Measurements from ENCODE around the gene CELF5.

The CELF5 gene

DNA sequence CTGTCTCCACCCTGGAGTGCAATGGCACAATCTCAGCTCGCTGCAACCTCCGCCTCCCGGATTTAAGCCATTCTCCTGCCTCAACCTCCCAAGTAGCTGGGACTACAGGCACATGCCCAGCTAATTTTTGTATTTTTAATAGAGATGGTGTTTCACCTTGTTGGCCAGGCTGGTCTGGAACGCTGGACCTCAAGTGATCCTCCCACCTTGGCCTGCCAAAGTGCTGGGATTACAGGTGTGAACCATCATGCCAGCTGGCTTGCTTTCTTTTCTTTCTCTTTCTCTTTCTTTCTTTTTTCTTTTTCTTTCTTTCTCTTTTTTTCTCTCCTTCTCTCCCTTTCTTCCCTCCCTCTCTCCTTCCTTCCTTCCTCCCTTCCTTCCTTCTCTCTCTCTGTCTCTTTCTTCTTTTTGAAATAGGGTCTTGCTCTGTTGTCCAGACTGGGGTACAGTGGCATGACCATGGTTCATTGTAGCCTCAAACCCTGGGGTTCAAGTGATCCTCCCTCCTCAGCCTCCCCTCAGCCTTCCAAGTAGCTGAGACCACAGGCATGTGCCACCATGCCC is 108.6 kb downstream of the CELF5 start (continued):
- TF ChIP-seq ZFP3 (tag by site-specific recombination; IDR thresholded peaks at IDR 0.05; ENCODE audit: low read depth), result no peak
- no peak for TF ChIP-seq WT1 (tag by site-specific recombination; IDR thresholded peaks at IDR 0.05)

DNA sequence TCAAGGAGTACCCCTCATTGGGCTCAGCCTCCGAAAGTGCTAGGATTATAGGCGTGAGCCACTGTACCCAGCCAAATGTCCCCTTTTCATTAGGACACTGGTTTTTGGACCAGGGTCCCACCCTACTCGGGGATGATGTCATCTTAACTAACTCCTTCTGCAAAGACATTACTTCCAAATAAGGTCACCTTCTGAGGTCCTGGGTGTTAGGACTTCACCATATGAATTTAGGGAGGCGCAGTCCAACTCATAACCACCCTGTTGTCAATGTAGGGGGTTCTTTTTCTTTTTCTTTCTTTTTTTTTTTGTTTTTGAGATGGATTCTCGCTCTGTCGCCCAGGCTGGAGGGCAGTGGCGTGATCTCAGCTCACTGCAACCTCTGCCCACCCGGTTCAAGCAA is 109.2 kb downstream of the CELF5 start:
- H3K36me3 ChIP-seq (ENCODE audit: control insufficient read depth in 2 of 2, insufficient read depth in 1 of 2, low read length in 2 of 2), result no peaks in the 10 kb centered on the region
- no peak overlapping the region for H3K4me3 ChIP-seq (ENCODE audit: low read depth, low read length)
- ChIA-PET CTCF (interaction anchor here (0.6 kb wide), 1 partner anchor 154 kb away, joined by 3 read pairs; no protein-coding TSS in a partner anchor), POLR2A (no interaction called here)
- no peaks in the 10 kb centered on the region for H3K9me3 ChIP-seq (ENCODE audit: control insufficient read depth, insufficient read depth, low read depth, low read length)
- no peaks in the 10 kb centered on the region for H3K4me1 ChIP-seq (ENCODE audit: control insufficient read depth, insufficient read depth, low read length)
- no peak overlapping the region for H3K27ac ChIP-seq (ENCODE audit: extremely low read depth, low read depth, low read length)
- peak; percentile 32 for TF ChIP-seq ZNF629 (tag by site-specific recombination; IDR thresholded peaks at IDR 0.05)
- no peak for TF ChIP-seq KLF7 (tag by site-specific recombination; IDR thresholded peaks at IDR 0.05; ENCODE audit: borderline replicate concordance)
- no peak for TF ChIP-seq RBAK (tag by site-specific recombination; IDR thresholded peaks at IDR 0.05)
- TF ChIP-seq, protein P1, sequence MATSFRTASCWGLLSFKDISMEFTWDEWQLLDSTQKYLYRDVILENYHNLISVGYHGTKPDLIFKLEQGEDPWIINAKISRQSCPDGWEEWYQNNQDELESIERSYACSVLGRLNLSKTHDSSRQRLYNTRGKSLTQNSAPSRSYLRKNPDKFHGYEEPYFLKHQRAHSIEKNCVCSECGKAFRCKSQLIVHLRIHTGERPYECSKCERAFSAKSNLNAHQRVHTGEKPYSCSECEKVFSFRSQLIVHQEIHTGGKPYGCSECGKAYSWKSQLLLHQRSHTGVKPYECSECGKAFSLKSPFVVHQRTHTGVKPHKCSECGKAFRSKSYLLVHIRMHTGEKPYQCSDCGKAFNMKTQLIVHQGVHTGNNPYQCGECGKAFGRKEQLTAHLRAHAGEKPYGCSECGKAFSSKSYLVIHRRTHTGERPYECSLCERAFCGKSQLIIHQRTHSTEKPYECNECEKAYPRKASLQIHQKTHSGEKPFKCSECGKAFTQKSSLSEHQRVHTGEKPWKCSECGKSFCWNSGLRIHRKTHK (tag by site-specific recombination; IDR thresholded peaks at IDR 0.05), result no peak
- TF ChIP-seq ZNF658 (tag by site-specific recombination; IDR thresholded peaks at IDR 0.05), result no peak
- TF ChIP-seq ZNF555 (tag by site-specific recombination; conservative IDR thresholded peaks at IDR 0.05), result no peak
- TF ChIP-seq EGR2 (tag by site-specific recombination; IDR thresholded peaks at IDR 0.05; ENCODE audit: low read depth), result no peak
- peak; percentile 71 for TF ChIP-seq ZNF10 (tag by site-specific recombination; IDR thresholded peaks at IDR 0.05)
- 0 out of 2 replicates have a peak, but pooled peaks have one; percentile 23 for TF ChIP-seq ZNF335 (tag by site-specific recombination; conservative IDR thresholded peaks at IDR 0.05)
- no peak for TF ChIP-seq ZNF211 (tag by site-specific recombination; IDR thresholded peaks at IDR 0.05; ENCODE audit: low read depth)
- TF ChIP-seq ZNF585B (tag by site-specific recombination; IDR thresholded peaks at IDR 0.05), result no peak
- TF ChIP-seq KLF1 (tag by site-specific recombination; IDR thresholded peaks at IDR 0.05), result peak; percentile 44
- TF ChIP-seq ZNF2 (tag by site-specific recombination; IDR thresholded peaks at IDR 0.05), result no peak
- no peak for TF ChIP-seq ZNF114 (tag by site-specific recombination; IDR thresholded peaks at IDR 0.05)
- TF ChIP-seq, protein P2, sequence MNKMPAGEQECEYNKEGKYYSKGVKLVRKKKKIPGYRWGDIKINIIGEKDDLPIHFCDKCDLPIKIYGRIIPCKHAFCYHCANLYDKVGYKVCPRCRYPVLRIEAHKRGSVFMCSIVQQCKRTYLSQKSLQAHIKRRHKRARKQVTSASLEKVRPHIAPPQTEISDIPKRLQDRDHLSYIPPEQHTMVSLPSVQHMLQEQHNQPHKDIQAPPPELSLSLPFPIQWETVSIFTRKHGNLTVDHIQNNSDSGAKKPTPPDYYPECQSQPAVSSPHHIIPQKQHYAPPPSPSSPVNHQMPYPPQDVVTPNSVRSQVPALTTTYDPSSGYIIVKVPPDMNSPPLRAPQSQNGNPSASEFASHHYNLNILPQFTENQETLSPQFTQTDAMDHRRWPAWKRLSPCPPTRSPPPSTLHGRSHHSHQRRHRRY (tag by site-specific recombination; IDR thresholded peaks at IDR 0.05), result no peak
- no peak for TF ChIP-seq ZNF792 (tag by site-specific recombination; IDR thresholded peaks at IDR 0.05)
- no peak for TF ChIP-seq ZNF48 (tag by site-specific recombination; IDR thresholded peaks at IDR 0.05)
- peak; percentile 29; the same call in 1 of the 2 replicates for TF ChIP-seq KLF8 (tag by site-specific recombination; IDR thresholded peaks at IDR 0.05)
- TF ChIP-seq ZNF701 (tag by site-specific recombination; IDR thresholded peaks at IDR 0.05), result no peak
- TF ChIP-seq, protein P3, sequence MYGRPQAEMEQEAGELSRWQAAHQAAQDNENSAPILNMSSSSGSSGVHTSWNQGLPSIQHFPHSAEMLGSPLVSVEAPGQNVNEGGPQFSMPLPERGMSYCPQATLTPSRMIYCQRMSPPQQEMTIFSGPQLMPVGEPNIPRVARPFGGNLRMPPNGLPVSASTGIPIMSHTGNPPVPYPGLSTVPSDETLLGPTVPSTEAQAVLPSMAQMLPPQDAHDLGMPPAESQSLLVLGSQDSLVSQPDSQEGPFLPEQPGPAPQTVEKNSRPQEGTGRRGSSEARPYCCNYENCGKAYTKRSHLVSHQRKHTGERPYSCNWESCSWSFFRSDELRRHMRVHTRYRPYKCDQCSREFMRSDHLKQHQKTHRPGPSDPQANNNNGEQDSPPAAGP (tag by site-specific recombination; IDR thresholded peaks at IDR 0.05), result peak; percentile 77
- TF ChIP-seq, protein P4, sequence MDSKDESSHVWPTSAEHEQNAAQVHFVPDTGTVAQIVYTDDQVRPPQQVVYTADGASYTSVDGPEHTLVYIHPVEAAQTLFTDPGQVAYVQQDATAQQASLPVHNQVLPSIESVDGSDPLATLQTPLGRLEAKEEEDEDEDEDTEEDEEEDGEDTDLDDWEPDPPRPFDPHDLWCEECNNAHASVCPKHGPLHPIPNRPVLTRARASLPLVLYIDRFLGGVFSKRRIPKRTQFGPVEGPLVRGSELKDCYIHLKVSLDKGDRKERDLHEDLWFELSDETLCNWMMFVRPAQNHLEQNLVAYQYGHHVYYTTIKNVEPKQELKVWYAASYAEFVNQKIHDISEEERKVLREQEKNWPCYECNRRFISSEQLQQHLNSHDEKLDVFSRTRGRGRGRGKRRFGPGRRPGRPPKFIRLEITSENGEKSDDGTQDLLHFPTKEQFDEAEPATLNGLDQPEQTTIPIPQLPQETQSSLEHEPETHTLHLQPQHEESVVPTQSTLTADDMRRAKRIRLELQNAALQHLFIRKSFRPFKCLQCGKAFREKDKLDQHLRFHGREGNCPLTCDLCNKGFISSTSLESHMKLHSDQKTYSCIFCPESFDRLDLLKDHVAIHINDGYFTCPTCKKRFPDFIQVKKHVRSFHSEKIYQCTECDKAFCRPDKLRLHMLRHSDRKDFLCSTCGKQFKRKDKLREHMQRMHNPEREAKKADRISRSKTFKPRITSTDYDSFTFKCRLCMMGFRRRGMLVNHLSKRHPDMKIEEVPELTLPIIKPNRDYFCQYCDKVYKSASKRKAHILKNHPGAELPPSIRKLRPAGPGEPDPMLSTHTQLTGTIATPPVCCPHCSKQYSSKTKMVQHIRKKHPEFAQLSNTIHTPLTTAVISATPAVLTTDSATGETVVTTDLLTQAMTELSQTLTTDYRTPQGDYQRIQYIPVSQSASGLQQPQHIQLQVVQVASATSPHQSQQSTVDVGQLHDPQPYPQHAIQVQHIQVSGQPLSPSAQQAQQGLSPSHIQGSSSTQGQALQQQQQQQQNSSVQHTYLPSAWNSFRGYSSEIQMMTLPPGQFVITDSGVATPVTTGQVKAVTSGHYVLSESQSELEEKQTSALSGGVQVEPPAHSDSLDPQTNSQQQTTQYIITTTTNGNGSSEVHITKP (tag by site-specific recombination; IDR thresholded peaks at IDR 0.05), result peak; percentile 96
- TF ChIP-seq, protein P5, sequence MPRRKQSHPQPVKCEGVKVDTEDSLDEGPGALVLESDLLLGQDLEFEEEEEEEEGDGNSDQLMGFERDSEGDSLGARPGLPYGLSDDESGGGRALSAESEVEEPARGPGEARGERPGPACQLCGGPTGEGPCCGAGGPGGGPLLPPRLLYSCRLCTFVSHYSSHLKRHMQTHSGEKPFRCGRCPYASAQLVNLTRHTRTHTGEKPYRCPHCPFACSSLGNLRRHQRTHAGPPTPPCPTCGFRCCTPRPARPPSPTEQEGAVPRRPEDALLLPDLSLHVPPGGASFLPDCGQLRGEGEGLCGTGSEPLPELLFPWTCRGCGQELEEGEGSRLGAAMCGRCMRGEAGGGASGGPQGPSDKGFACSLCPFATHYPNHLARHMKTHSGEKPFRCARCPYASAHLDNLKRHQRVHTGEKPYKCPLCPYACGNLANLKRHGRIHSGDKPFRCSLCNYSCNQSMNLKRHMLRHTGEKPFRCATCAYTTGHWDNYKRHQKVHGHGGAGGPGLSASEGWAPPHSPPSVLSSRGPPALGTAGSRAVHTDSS (tag by site-specific recombination; IDR thresholded peaks at IDR 0.05), result no peak
- TF ChIP-seq, protein P6, sequence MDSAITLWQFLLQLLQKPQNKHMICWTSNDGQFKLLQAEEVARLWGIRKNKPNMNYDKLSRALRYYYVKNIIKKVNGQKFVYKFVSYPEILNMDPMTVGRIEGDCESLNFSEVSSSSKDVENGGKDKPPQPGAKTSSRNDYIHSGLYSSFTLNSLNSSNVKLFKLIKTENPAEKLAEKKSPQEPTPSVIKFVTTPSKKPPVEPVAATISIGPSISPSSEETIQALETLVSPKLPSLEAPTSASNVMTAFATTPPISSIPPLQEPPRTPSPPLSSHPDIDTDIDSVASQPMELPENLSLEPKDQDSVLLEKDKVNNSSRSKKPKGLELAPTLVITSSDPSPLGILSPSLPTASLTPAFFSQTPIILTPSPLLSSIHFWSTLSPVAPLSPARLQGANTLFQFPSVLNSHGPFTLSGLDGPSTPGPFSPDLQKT (IDR thresholded peaks at IDR 0.05; ENCODE audit: borderline replicate concordance, low read depth, low read length), result no peak
- TF ChIP-seq ZNF561 (tag by site-specific recombination; IDR thresholded peaks at IDR 0.05; ENCODE audit: borderline replicate concordance), result no peak
- no peak for TF ChIP-seq ZNF140 (tag by site-specific recombination; IDR thresholded peaks at IDR 0.05)
- TF ChIP-seq ZNF623 (tag by site-specific recombination; IDR thresholded peaks at IDR 0.05), result no peak
